ENCODE measurements around the gene PSMB11. TPM values are rescaled to one million over a fixed set of nuclear protein-coding genes. Genes with fewer than 3 reads are reported as not detected.

The PSMB11 gene
- total RNA-seq, 4 donors from 2014 or later: not detected

DNA sequence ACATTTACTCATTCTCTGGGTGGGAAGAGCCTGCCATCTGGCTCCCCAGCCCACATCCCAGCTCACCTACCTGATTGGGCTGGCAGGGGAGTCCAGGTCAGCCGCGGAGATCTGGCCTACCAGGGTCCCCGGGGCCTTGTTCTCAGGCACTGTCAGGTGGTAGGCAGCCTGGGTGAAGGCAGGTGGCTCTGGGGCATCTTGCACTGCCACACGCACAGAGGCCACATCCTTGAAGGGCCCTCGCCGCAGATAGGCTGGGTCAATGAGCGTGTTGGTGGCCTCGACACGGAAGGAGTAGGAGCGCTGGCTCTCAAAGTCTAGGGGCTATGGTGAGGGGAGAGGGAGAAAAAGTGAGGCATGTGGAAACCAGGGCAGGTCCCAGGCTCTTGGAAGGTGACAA, 11.4 kb downstream of the PSMB11 start:
- no peaks in the 10 kb centered on the region for H3K27me3 ChIP-seq
- H3K36me3 ChIP-seq: no peaks in the 10 kb centered on the region
- no peak overlapping the region for H3K27ac ChIP-seq
- DNase-seq (ENCODE audit: low spot score in 2 of 2): no peak
- H3K4me1 ChIP-seq: peaks cover 20% of the 10 kb centered on the region
- TF ChIP-seq POLR2AphosphoS5 (IDR thresholded peaks at IDR 0.05) (no peak), EP300 (IDR thresholded peaks at IDR 0.05) (no peak), CTCF (IDR thresholded peaks at IDR 0.05) (no peak), POLR2A (IDR thresholded peaks at IDR 0.05) (no peak)
- WGBS: 99% methylated on average over 8 of the region's 10 CpGs
- no peak overlapping the region for H3K4me3 ChIP-seq
- H3K9me3 ChIP-seq: no peaks in the 10 kb centered on the region

GRCh38 chr14:23054000-23054811, 12.2 kb downstream of the PSMB11 start:
- Histone ChIP-seq H3K4me3 (no peak overlapping the region), H3K27me3 (no peaks in the 10 kb centered on the region), H3K9me3 (no peaks in the 10 kb centered on the region), H3K27ac (no peak overlapping the region), H3K4me1 (peaks cover 20% of the 10 kb centered on the region), H3K36me3 (peaks cover 7% of the 10 kb centered on the region)
- TF ChIP-seq EP300 (IDR thresholded peaks at IDR 0.05) (no peak), POLR2AphosphoS5 (IDR thresholded peaks at IDR 0.05) (no peak), CTCF (IDR thresholded peaks at IDR 0.05) (no peak), POLR2A (IDR thresholded peaks at IDR 0.05) (no peak)
- no peak for DNase-seq (ENCODE audit: low spot score in 2 of 2)
- 80% methylated on average over 16 of the region's 17 CpGs for WGBS

GRCh38 chr14:23055147-23055550, 13.1 kb downstream of the PSMB11 start:
- Histone ChIP-seq H3K4me3 (no peak overlapping the region), H3K27ac (no peak overlapping the region), H3K27me3 (no peaks in the 10 kb centered on the region), H3K9me3 (no peaks in the 10 kb centered on the region), H3K36me3 (peaks cover 16% of the 10 kb centered on the region), H3K4me1 (peaks cover 20% of the 10 kb centered on the region)
- WGBS: 99% methylated on average over 12 of the region's 12 CpGs
- DNase-seq (ENCODE audit: low spot score in 2 of 2): no peak
- no peak for TF ChIP-seq POLR2AphosphoS5 (IDR thresholded peaks at IDR 0.05)
- no peak for TF ChIP-seq EP300 (IDR thresholded peaks at IDR 0.05)
- TF ChIP-seq CTCF (IDR thresholded peaks at IDR 0.05): no peak
- no peak for TF ChIP-seq POLR2A (IDR thresholded peaks at IDR 0.05)

- Histone ChIP-seq H3K4me3 (no peak overlapping the region), H3K4me1 (peaks cover 20% of the 10 kb centered on the region), H3K27me3 (no peaks in the 10 kb centered on the region), H3K27ac (no peak overlapping the region), H3K36me3 (peaks cover 21% of the 10 kb centered on the region), H3K9me3 (no peaks in the 10 kb centered on the region)
- WGBS: 75% methylated on average over 3 of the region's 6 CpGs
- no peak for DNase-seq (ENCODE audit: low spot score in 2 of 2)
- TF ChIP-seq POLR2A (IDR thresholded peaks at IDR 0.05) (no peak), EP300 (IDR thresholded peaks at IDR 0.05) (no peak), POLR2AphosphoS5 (IDR thresholded peaks at IDR 0.05) (no peak), CTCF (IDR thresholded peaks at IDR 0.05) (no peak)
Observed at GRCh38 chr14:23055621-23056144, 13.7 kb downstream of the PSMB11 start.

DNA sequence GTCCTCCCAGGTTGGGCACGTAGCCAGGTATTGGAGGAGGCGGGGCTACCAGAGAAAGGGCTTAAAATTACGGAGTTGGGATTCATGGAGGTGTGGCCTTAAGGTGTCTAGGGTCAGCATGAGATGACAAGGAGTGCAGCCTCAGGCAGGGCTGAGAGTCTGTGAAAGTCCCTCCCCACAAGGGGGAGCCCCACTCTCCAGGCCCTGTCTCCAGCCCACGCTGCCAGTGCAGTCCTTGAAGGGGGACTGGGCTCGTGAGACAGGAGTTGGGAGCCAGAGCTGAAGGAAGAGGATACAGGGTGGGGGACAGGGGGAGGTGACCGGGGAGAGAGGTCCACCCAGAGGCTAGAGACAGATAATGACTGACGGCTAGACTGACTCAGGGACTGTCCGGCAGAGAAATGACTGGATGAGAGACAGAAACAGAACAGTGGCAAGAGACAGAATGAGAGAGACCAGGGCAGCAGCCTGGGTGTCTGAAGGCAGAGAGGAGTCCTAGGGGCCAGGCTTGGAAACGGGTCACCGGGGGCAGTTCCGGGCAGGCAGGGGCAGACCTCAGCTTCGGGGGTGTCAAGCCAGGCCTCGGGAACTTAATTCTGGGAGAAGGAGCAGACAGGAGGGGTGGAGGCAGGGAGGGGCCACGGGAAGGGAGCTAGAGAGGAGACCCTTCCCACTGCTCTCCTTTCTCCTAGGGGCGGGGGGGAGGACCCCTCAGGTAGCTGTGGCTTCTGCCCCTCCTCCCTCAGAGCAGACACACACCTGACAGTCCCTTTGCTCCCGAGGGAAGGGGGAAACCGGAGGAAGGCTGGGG, 14.3 kb downstream of the PSMB11 start:
- no peaks in the 10 kb centered on the region for H3K27me3 ChIP-seq
- H3K36me3 ChIP-seq: peaks cover 28% of the 10 kb centered on the region
- TF ChIP-seq CTCF (IDR thresholded peaks at IDR 0.05) (peak; percentile 17 to 63), POLR2AphosphoS5 (IDR thresholded peaks at IDR 0.05) (no peak)
- DNase-seq (ENCODE audit: low spot score in 2 of 2): no peak
- H3K9me3 ChIP-seq: no peaks in the 10 kb centered on the region
- H3K4me1 ChIP-seq: peaks cover 20% of the 10 kb centered on the region
- peak overlapping the region; percentile 65 for H3K4me3 ChIP-seq
- no peak overlapping the region for H3K27ac ChIP-seq
- WGBS: 11% methylated on average over 17 of the region's 17 CpGs

Measured in suprapubic skin (tissue), 4 donors.